Testis (tissue), 3 donors: ENCODE data around the gene ZDHHC19. TPM values are rescaled to one million over a fixed set of nuclear protein-coding genes. Genes with fewer than 3 reads are reported as not detected.

Source experiments
- DNase-seq: peaks from one replicate; pipeline ENCODE4 v3.0.0-alpha.2; 2019
- H3K27ac ChIP-seq, 2 donors: fragments of 200-600 bp; sonication (generic); one replicate each; pipeline ENCODE4 v1.5.1; 2019
- H3K27me3 ChIP-seq: fragments of 200-600 bp; sonication (generic); one replicate; pipeline ENCODE4 v1.5.1; 2019
- H3K36me3 ChIP-seq: fragments of 200-600 bp; sonication (generic); one replicate; pipeline ENCODE4 v1.5.1; 2017; ENCODE audit warnings: low read depth; ENCODE audit errors: missing control alignments
- H3K4me1 ChIP-seq: fragments of 200-600 bp; sonication (generic); one replicate; pipeline ENCODE4 v1.5.1; 2019
- H3K4me3 ChIP-seq, 2 donors: fragments of 200-600 bp; sonication (generic); one replicate each; pipeline ENCODE4 v1.5.1; 2017 to 2019
- H3K9me3 ChIP-seq: fragments of 200-600 bp; sonication (generic); one replicate; pipeline ENCODE4 v1.5.1; 2017
- POLR2A ChIP-seq: fragments of 450-650 bp; IDR thresholded peaks from one replicate; pipeline ENCODE4 v1.6.1; 2017; ENCODE audit warnings: antibody characterized with exemption, mild to moderate bottlenecking, moderate library complexity
- WGBS, 2 donors: methylation state at CpG; one replicate each; pipeline ENCODE4 v1.1.5; 2018; 5-methylcytosine and 5-hydroxymethylcytosine counted together
- intact Hi-C: fragments of 100-400 bp; cut with DNase I; formaldehyde crosslinking; loops from one replicate; pipeline ENCODE4 v1.15.1; 2023; ENCODE audit warnings: low total_unique reads
- polyA plus RNA-seq: library from polyadenylated mRNA; stranded (reverse); fragments of 350-450 nt; fragmentation: Illumina TruSeq; extraction: RNeasy Lipid Tissue Mini Kit (QIAGEN cat#74804); gene quantifications from one replicate; pipeline ENCODE4 v1.2.3, GENCODE V29; 2014; ENCODE audit warnings: low read depth, low replicate concordance; ENCODE audit not compliant: insufficient read depth
- total RNA-seq, 2 donors: library from RNA; depleted of rRNA; stranded (reverse); fragments of >200 nt; gene quantifications; one replicate each; pipeline ENCODE4 v1.2.3, GENCODE V29; 2016
- TF ChIP-seq, protein P1 (sequence below), 3 experiments: fragments of 450-650 bp in 2 of 3; fragments of 200-600 bp in 1 of 3; sonication (generic) in 1 of 3; IDR thresholded peaks; one replicate each; pipeline ENCODE4 v1.5.1; 2016 to 2019; ENCODE audit warnings: antibody characterized with exemption in 3 of 3, mild to moderate bottlenecking in 2 of 3, moderate library complexity in 1 of 3

Gene ZDHHC19
- total and polyA plus RNA-seq, 3 donors from 2014 or later: 12.7 to 112 (median 55.0) TPM

- H3K27ac ChIP-seq: peak overlapping the region in 1 of 2 donors; percentile 34
- no peaks in the 10 kb centered on the region for H3K27me3 ChIP-seq
- no peak overlapping the region for H3K4me3 ChIP-seq
- no peaks in the 10 kb centered on the region for H3K36me3 ChIP-seq
- no peaks in the 10 kb centered on the region for H3K9me3 ChIP-seq
- TF ChIP-seq, protein P1, sequence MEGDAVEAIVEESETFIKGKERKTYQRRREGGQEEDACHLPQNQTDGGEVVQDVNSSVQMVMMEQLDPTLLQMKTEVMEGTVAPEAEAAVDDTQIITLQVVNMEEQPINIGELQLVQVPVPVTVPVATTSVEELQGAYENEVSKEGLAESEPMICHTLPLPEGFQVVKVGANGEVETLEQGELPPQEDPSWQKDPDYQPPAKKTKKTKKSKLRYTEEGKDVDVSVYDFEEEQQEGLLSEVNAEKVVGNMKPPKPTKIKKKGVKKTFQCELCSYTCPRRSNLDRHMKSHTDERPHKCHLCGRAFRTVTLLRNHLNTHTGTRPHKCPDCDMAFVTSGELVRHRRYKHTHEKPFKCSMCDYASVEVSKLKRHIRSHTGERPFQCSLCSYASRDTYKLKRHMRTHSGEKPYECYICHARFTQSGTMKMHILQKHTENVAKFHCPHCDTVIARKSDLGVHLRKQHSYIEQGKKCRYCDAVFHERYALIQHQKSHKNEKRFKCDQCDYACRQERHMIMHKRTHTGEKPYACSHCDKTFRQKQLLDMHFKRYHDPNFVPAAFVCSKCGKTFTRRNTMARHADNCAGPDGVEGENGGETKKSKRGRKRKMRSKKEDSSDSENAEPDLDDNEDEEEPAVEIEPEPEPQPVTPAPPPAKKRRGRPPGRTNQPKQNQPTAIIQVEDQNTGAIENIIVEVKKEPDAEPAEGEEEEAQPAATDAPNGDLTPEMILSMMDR (IDR thresholded peaks at IDR 0.05): no peak
- no peak for TF ChIP-seq POLR2A
- intact Hi-C loops: no loop called here
- DNase-seq: no peak
- peaks cover 54% of the 10 kb centered on the region for H3K4me1 ChIP-seq
- 78 to 88% methylated on average over 14 to 15 of the region's 15 CpGs for WGBS, 2 donors
Observed at GRCh38 chr3:196225763-196226364, 14.7 kb upstream of the ZDHHC19 start.

GRCh38 chr3:196225086-196225485 lies 13.9 kb upstream of the ZDHHC19 start:
- Histone ChIP-seq H3K4me1 (peaks cover 50% of the 10 kb centered on the region), H3K27me3 (no peaks in the 10 kb centered on the region), H3K4me3 (no peak overlapping the region), H3K36me3 (no peaks in the 10 kb centered on the region), H3K9me3 (no peaks in the 10 kb centered on the region), H3K27ac (no peak overlapping the region)
- TF ChIP-seq, protein P1 (IDR thresholded peaks at IDR 0.05): no peak
- TF ChIP-seq POLR2A: no peak
- intact Hi-C loops: no loop called here
- 90 to 98% methylated on average over 10 of the region's 10 CpGs for WGBS, 2 donors
- no peak for DNase-seq

DNA sequence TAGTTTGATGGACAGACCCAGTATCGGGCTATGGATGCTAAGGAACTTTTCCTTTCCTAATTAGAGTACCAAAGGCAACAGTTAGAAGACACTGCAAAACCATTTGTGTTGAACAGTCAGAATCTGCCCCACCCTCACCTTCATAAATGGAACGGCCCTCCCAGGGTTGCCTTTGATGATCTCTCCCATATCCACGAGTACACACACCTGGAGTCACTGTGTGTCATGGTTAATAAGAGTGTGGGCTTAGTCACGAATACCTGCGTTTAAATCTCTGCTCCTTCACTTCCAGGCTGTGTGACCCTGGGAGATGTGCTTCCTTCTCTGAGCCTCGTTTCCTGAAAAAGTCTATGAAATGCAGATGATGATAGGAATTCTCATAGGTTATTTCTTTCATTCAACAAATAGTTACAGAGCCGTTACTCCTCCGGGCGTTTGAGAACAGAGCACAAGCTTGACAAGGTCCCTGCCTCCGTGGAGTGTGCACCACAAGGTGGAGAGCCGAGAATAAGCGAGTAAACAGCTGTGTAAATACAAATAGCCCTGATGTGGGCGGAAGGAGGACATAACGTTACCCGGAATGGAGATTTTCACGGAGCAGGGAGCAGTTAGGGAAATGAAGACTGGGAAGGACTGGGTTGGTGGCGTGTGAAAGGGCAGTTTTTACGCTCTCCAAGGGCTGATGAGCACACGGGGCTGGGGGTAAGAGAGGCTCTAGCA lies 11.8 kb upstream of the ZDHHC19 start:
- peak overlapping the region; percentile 64 to 65 for H3K27ac ChIP-seq
- no peak overlapping the region for H3K4me3 ChIP-seq
- WGBS, 2 donors: 42 to 45% methylated on average over 19 of the region's 19 CpGs
- peaks cover 44% of the 10 kb centered on the region for H3K4me1 ChIP-seq
- no peak for DNase-seq
- intact Hi-C loops: no loop called here
- no peaks in the 10 kb centered on the region for H3K9me3 ChIP-seq
- H3K27me3 ChIP-seq: no peaks in the 10 kb centered on the region
- no peaks in the 10 kb centered on the region for H3K36me3 ChIP-seq
- TF ChIP-seq POLR2A: no peak
- TF ChIP-seq, protein P1 (IDR thresholded peaks at IDR 0.05): no peak

GRCh38 chr3:196220991-196221390 lies 9.8 kb upstream of the ZDHHC19 start:
- WGBS, 2 donors: 87 to 92% methylated on average over 7 of the region's 7 CpGs
- no peak overlapping the region for H3K4me3 ChIP-seq
- no peaks in the 10 kb centered on the region for H3K9me3 ChIP-seq
- no peak overlapping the region for H3K27ac ChIP-seq
- H3K4me1 ChIP-seq: peaks cover 41% of the 10 kb centered on the region
- H3K27me3 ChIP-seq: no peaks in the 10 kb centered on the region
- no peak for DNase-seq
- TF ChIP-seq, protein P1 (IDR thresholded peaks at IDR 0.05): no peak
- no peak for TF ChIP-seq POLR2A
- intact Hi-C loops: no loop called here
- H3K36me3 ChIP-seq: no peaks in the 10 kb centered on the region
